Fibroblast of skin of scalp (primary cell): Measurements from ENCODE around the gene ABR.
"Not testable (repeated sequence)": the region's sequence is repeated elsewhere in the genome, so short reads cannot be mapped to it uniquely, and the experiment has no call there.

ENCODE experiments used
- DNase-seq: peaks from one replicate; pipeline ENCODE4 v3.0.0-alpha.2; 2013

Gene ABR

GRCh38 chr17:1147664-1148063, 32.1 kb downstream of the ABR start:
- DNase-seq: peak; percentile 45

GRCh38 chr17:1146561-1147265, 33.1 kb downstream of the ABR start:
- DNase-seq: no peak

- DNase-seq: no peak
Measured at GRCh38 chr17:1145311-1145986, 34.3 kb downstream of the ABR start.

GRCh38 chr17:1144162-1144561, 35.6 kb downstream of the ABR start:
- DNase-seq: no peak

GRCh38 chr17:1143573-1143972, 36.2 kb downstream of the ABR start:
- peak; percentile 49 for DNase-seq

- no peak for DNase-seq
Measured at GRCh38 chr17:1142561-1142971, 37.2 kb downstream of the ABR start.

GRCh38 chr17:1137465-1137894, 42.3 kb downstream of the ABR start:
- no peak for DNase-seq

GRCh38 chr17:1136748-1137147, 43.0 kb downstream of the ABR start:
- no peak for DNase-seq

GRCh38 chr17:1134634-1135324, 45.0 kb downstream of the ABR start:
- DNase-seq: no peak

- no peak for DNase-seq
Measured at GRCh38 chr17:1130191-1130590, 49.6 kb downstream of the ABR start.

GRCh38 chr17:1128463-1128862, 51.3 kb downstream of the ABR start:
- DNase-seq: not testable (repeated sequence)

- DNase-seq: no peak
Measured at GRCh38 chr17:1126801-1127550, 52.8 kb downstream of the ABR start.

GRCh38 chr17:1126250-1126797, 53.5 kb downstream of the ABR start:
- no peak for DNase-seq

GRCh38 chr17:1125788-1126145, 54.0 kb downstream of the ABR start:
- DNase-seq: no peak

- DNase-seq: peak; percentile 22
Measured at GRCh38 chr17:1124896-1125787, 54.6 kb downstream of the ABR start.

- no peak for DNase-seq
Measured at GRCh38 chr17:1123921-1124715, 55.7 kb downstream of the ABR start.

GRCh38 chr17:1123393-1123831, 56.4 kb downstream of the ABR start:
- no peak for DNase-seq

- DNase-seq: peak; percentile 62
Measured at GRCh38 chr17:1122533-1123392, 57.0 kb downstream of the ABR start.

GRCh38 chr17:1121442-1121817, 58.4 kb downstream of the ABR start:
- DNase-seq: not testable (repeated sequence)
